H1 (cell line): ENCODE data around the gene MMP21. TPM values are rescaled to one million over a fixed set of nuclear protein-coding genes. Genes with fewer than 3 reads are reported as not detected.

Experiments
- ATF3 ChIP-seq: IDR thresholded peaks from 2 replicates; pipeline ENCODE4 v1.6.1; 2011; ENCODE audit warnings: low read depth, mild to moderate bottlenecking, low read length; ENCODE audit not compliant: insufficient read depth
- CHD7 ChIP-seq: fragments of 300-600 bp; sonication (generic); IDR thresholded peaks from 2 replicates; pipeline ENCODE4 v1.7.1; 2012; ENCODE audit warnings: low read length, moderate library complexity, mild to moderate bottlenecking, inconsistent platforms; ENCODE audit not compliant: insufficient replicate concordance
- CREB1 ChIP-seq: IDR thresholded peaks from 2 replicates; pipeline ENCODE4 v1.6.1; 2012; ENCODE audit warnings: inconsistent platforms
- GABPA ChIP-seq: IDR thresholded peaks from 2 replicates; pipeline ENCODE4 v1.6.1; 2011; ENCODE audit warnings: mild to moderate bottlenecking, low read length, moderate library complexity, borderline replicate concordance; ENCODE audit not compliant: insufficient read depth
- JUN ChIP-seq: IDR thresholded peaks from 2 replicates; pipeline ENCODE4 v1.6.1; 2011; ENCODE audit warnings: low read depth, mild to moderate bottlenecking, improper control_type of control experiment, low read length
- SP4 ChIP-seq: IDR thresholded peaks from 2 replicates; pipeline ENCODE4 v1.6.1; 2012; ENCODE audit warnings: low read length, inconsistent platforms
- polyA plus RNA-seq, 7 experiments: library from polyadenylated mRNA; depleted of rRNA in 3 of 7; stranded (reverse) in 5 of 7; unstranded in 2 of 7; fragments of >200 nt in 5 of 7; fragments of 200-250 nt in 2 of 7; gene quantifications; 1 replicate in 5 of 7; 2 replicates in 1 of 7; 4 replicates in 1 of 7; pipeline versions ENCODE4 v1.2.1 to v1.2.3, GENCODE V29; 2011 to 2013; ENCODE audit warnings: missing spikeins in 2 of 7, mixed read lengths in 2 of 7
- total RNA-seq: library from RNA; stranded (reverse); fragmentation: NEBNext Ultra II Directional; extraction: Animal tissue kit (Norgen Biotek cat#: 25700); gene quantifications from 2 replicates; pipeline ENCODE4 v1.2.1, GENCODE V29; 2021

The MMP21 gene
- total and polyA plus RNA-seq, 2 of the 8 experiments (the other 6 are each of a cell fraction or from before 2014, with no cell fraction given) = not detected

GRCh38 chr10:125782054-125782453 is 6.4 kb upstream of the MMP21 start (continued):
- TF ChIP-seq CHD7 (no peak), ATF3 (no peak), CREB1 (no peak), JUN (no peak), SP4 (no peak), GABPA (no peak)
